Activated T-cell treated with anti-CD3 and anti-CD28 coated beads for 4 hours (primary cell): Measurements from ENCODE around the gene FTH1.
"Not testable (repeated sequence)": the region's sequence is repeated elsewhere in the genome, so short reads cannot be mapped to it uniquely, and the experiment has no call there.

Experiments
- DNase-seq: peaks from one replicate; pipeline ENCODE4 v3.0.0-alpha.2; 2020

Gene FTH1

DNA sequence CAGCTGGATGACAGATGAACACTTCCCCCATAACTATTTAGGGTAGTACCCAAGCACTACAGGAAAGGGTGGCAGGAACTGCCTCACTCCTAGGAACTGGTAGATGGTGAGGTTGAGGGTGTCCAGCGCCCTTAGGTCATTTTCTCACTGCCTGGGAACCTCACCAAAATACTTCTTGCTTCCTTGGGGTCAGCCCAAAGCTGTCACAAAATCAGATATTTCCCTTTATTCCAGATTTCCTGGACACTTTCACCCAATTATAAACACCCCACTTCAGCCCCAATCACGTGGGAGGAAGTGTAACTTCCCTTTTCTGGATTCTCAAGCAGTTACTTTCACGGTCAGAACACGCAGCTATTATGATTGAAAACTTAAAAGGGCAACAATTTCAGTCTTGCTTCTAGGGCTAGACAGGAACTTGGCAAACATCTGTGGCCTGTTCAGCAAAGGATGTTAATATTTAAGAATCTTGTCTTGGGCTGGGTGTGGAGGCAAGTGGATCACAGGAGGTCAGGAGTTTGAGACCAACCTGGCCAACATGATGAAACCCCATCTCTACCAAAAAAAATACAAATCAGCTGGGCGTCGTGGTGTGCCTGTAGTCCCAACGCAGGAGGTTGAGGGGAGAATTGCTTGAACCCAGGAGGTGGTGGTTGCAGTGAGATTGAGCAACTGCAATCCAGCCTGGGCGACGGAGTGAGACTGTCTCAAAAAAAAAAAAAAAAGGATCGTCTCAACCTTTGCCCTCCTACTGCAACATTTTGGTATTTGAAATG is 4.0 kb downstream of the FTH1 start:
- no peak for DNase-seq

DNA sequence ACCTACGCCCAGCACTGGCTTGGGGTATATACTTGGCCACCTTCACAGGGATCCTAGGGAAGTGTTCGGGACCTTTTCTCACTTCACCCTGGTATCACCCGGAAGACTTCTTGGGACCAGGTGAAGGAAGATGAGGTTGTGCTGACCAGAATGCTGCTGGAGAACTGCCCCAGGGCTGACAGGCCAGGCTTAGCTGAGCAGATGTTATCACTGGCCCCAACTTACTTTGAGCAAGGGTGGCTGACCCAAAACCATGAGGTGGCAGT is 4.5 kb downstream of the FTH1 start:
- DNase-seq = no peak

DNA sequence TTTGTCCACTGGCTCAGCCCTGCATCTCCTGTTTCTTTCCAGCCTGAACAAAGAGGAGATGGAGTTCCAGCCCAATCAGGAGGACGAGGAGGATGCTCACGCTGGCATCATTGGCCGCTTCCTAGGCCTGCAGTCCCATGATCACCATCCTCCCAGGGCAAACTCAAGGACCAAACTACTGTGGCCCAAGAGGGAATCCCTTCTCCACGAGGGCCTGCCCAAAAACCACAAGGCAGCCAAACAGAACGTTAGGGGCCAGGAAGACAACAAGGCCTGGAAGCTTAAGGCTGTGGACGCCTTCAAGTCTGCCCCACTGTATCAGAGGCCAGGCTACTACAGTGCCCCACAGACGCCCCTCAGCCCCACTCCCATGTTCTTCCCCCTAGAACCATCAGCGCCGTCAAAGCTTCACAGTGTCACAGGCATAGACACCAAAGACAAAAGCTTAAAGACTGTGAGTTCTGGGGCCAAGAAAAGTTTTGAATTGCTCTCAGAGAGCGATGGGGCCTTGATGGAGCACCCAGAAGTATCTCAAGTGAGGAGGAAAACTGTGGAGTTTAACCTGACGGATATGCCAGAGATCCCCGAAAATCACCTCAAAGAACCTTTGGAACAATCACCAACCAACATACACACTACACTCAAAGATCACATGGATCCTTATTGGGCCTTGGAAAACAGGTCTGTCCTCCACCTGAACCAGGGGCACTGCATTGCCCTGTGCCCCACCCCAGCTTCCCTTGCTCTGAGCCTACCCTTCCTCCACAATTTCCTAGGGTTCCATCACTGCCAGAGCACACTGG is 5.0 kb downstream of the FTH1 start:
- no peak for DNase-seq

DNA sequence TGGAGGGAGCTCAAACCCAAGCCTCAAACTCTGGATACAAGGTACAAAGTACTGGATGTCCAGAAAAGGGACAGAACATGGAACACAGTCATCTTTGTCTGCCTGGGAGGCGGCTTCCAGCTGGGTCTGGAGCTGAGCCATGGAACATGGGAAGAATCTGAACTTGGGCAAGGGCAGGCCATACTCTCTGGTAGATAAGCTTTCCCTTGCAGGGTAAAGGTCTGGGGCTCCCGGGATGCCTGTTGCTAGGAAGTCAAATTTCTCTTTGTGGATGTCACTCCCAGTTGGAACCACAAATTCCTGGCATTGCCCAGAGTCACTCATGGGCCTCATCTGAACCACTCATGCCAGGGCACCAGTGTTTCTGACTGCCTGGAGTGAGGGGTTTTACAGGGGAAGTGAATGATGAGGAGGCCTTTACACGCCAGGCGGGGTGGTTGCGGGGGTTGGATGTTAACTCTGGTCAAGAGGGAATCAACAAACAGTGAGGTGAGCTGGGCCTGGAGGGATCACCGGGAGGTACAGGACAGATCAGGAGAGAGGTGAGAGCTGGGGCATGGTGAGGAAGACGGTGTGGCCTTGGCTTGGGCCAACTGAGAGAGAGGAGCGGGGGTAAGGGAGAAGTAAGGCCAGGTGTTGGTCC is 5.7 kb downstream of the FTH1 start:
- no peak for DNase-seq

DNA sequence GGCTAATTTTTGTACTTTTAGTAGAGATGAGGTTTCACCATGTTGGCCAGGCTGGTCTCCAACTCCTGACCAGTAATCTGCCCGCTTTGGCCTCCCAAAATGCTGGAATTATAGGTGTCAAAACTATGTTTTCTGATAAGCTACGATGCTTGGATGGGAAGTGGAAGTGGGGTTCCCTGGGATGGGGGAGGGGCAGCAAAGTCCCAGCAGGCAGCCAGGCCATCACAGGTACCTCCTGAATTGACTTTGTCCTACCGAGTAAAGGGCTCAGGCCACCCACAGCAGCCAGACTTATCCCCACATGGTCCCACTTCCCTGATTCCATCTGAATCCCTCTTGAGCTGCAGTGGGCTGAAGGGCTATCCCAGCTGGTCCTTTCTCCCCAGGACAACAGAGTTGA is 6.9 kb downstream of the FTH1 start:
- no peak for DNase-seq

DNA sequence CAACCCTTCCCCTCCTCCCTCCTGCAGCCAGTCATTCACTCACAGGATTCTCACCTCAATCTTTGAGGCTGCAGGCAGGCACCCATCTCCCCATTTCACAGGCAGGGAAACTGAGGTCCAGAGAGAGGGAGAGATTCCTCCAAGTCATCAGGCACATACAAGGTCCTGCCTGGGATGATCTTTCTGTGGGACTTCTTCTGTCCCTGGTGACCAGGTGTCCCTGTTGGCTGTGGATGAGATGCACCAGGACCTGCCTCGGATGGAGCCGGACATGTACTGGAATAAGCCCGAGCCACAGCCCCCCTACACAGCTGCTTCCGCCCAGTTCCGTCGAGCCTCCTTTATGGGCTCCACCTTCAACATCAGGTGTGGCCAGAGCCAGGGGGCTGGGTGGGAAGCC is 7.8 kb downstream of the FTH1 start:
- DNase-seq = no peak

DNA sequence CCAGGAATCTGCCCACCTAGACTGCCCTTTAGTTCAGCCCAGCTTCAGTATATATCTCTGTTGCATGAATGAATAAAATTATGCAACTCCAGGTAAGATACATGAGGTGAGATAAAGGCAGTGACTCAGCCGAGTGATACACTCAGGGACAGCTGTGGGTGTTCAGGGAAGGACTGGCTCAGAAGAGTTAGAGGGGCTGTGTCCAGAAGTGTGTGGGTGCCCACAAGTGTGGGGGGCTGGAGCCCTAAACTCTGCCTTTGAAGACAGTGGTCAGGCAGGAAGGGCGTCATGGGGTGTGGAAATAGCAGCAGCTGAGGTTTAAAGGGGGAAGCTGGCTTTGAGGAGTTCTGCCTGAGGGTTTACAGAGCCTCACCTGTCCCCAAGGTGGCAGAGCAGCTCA is 8.3 kb downstream of the FTH1 start:
- no peak for DNase-seq

DNA sequence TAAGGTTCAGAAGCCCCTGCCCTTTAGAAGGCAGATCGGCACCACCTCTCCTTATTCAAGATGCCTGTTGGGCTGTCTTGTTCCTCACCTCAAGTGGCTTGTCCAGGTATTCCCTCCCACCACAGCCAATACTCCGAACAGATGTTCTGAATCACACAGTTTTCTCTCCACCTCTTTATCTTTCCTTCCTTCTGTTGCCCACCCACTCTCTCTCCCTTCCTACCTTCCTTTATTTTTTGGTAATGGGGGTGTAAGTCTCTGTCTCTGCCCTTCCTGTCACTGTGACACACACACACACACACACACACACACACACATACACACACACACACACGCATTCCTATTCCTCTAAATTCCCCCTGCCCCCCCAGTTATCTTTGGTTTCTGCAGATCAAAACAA is 8.8 kb downstream of the FTH1 start:
- DNase-seq = no peak

DNA sequence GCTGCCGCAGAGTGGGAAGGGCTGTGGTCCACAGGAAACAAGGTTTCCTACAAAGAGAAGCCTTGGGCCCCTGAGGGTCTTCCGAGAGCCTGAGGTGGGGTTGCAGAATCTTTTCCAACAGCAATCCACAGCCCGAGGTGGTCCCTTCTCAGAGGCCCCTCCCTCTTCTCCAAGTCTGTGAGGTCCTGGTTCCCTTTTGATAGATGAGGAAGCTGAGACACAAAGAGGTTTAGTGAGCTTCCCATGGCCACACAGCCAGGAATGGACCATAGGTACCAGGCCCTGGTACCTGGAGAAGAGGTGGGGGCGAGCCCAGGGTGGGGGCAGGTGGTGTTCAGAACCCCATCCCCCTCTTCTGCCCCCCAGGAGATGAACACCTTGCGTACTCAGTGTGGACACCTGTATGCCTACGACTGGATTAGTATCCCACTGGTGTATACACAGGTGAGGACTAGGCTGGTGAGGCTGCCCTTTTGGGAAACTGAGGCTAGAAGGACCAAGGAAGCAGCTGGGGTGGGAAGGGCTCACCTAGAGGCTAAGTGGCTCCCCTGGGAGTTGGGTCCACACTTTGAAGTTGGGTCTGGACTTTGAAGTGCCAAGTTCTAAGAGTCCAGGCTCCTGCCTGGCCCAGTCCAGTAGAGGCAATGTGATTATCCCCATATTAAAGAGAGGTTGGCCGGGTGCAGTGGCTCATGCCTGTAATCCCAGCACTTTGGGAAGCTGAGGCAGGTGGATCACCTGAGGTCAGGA is 10.2 kb downstream of the FTH1 start:
- no peak for DNase-seq

DNA sequence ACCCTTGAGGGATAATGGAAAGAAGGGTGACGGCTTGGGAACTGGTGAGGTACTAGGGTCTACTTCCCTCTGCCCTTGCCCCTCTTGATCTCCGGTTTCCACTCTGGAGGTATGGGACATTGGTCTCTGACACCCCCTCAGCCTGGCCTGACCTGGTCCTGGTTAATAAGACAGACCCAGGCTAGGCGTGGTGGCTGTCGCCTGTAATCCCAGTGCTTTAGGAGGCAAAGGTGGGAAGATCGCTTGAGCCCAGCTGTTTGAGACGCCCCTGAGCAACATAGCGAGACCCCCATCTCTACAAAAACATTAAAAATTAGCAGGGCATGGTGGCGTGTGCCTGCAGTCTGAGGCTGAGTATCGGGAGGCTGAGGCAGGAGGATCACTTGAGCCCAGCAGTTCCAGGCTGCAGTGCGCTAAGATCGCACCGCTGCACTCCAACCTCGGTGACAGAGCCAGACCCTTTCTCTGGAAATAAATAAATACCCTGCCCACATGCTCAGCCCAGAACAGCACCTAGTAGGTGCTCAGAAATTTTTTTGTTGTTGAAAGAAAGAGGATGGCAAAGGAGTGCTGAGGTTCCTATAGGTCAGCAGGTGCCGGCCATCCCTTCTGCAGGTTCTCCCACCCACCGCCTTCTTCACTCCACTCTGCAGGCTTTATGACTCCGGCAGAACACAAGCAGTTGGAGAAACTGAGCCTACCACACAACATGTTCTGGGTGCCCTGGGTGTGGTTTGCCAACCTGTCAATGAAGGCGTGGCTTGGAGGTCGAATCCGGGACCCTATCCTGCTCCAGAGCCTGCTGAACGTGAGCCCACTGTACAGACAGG is 11.0 kb downstream of the FTH1 start:
- DNase-seq = no peak

DNA sequence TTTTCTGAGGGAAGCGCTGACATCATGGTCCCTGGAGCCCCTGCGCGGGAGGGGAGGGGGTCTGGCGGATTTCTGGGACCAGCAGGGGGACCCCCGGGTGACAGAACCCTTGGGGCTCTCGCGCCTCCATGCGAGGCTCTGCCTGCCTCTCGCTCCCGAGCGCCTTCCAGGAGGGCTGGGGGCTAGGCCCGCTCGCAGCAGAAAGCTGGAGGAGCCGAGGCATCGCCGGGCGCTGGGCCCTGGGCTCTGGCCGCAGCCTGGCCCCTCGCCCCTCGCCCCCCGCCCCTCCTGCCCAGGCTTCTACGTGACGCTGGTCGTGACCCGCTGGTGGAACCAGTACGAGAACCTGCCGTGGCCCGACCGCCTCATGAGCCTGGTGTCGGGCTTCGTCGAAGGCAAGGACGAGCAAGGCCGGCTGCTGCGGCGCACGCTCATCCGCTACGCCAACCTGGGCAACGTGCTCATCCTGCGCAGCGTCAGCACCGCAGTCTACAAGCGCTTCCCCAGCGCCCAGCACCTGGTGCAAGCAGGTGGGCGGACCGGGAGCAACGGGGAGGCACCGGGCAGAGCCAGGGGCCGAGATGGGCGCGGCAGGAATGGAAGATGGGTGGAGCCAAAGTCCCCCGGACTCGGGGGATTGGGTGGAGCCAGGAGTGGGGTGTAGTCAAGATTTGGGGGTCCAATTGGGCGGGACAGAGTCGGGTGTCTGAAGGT is 11.9 kb downstream of the FTH1 start:
- DNase-seq = no peak

DNA sequence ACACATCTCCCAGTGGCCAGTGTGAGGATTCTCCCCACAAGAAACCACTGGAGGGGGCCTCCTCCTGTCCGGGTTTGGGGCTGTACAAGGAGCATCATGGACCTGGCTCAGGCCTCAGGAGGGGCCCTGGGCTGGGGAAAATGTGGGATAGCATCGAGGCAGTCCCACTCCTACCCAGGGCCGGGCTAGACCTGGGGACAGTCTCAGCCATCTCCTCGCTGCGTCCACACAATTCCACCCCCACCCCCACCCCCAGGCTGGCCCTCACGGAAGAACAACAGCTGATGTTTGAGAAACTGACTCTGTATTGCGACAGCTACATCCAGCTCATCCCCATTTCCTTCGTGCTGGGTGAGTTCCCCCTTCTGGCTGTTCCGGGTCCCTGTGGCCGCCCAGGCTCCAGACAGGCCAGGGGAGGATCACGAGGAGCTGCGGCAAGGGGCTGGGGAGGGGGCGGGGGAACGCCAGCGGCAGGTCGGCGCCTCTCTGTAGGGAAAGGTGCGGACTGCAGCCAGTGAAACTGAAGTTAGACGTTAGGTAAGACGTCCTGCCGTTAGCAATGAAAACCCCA is 12.5 kb downstream of the FTH1 start:
- no peak for DNase-seq

DNA sequence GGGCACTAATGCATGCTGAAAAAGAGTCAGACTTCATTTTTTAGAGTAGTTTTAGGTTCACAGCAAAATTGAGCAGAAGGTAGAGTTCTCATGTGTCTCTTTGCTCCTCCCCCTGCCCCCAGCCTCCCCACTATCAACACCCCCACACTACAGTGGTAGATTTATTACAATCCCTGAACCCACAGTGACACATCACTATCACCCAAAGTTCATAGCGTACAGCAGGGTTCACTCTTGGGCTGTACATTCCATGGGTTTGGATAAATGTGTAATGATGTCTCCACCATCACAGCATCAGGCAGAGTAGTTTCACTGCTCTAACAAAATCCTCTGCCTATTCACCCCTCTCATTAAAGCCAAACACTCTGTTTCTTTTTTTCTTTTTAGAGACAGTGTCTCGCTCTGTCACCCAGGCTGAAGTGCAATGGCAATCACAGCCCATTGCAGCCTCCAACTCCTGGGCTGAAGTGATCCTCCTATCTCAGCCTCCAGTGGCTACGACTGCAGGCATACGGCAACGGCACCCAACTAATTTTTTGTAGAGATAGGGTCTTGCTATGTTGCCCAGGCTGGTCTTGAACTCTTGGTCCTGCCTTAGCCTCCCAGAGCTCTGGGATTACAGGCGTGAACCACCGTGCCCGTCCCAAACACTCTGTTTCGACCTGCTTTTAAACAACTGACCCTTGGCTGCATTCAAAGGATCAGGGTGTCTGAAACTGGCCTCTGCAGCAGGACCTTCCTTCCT is 13.2 kb downstream of the FTH1 start:
- DNase-seq = no peak

DNA sequence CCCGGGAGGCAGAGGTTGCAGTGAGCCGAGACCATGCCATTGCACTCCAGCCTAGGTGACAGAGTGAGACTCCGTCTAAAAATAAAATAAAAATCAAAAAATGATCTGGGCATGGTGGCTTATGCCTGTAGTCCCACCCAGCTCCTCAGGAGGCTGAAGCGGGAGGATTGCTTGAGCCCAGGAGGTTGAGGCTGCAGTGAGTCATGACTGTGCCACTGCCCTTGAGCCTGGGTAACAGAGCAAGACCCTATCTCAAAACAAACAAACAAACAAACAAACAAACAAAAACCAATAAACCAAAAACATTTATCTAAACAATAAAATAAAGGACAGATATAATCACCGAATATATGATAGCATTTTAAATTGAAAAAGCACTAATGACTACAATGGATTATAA is 13.8 kb downstream of the FTH1 start:
- not testable (repeated sequence) for DNase-seq

DNA sequence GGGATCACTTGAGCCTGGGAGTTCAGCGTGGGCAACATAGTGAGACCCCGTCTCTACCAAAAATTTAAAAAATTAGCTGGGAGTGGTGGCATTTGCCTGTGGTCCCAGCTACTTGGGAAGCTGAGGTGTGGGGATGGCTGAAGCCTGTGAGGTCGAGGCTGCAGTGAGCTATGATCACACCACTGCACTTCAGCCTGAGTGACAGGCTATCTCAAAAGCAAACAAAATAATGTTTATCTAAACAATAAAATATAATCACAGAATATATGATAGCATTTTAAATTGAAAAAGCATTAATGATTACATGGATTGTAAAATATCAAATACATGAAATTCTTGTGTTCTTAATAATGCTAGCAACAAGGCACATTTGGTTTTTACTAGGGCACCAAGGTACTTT is 14.6 kb downstream of the FTH1 start:
- DNase-seq = no peak

DNA sequence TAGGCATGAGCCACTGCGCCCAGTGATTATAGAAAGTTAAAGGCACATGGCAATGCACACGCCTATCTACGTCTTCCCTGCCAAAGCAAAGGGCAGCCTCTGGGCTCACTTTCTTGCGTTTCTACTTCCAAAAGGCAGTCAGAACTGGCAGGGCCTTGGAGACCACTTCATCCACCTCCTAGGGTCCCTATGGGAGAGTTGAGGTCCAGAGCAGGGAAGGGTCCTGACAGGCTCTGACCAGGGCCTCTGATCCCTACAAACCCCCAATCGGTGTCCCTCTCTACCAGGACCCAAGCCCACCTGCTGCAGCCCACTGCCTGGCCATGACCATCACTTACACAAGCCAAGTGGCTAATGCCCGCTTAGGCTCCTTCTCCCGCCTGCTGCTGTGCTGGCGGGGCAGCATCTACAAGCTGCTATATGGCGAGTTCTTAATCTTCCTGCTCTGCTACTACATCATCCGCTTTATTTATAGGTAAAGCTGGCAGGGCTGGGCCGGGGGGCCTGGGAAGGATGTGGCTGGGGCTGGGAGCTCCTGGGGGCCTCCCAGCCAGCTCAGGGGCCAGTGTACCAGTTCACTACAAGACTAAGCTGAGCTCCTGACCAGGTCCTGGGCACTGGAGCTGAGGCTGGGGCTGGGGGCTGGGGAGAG is 15.8 kb downstream of the FTH1 start:
- no peak for DNase-seq

DNA sequence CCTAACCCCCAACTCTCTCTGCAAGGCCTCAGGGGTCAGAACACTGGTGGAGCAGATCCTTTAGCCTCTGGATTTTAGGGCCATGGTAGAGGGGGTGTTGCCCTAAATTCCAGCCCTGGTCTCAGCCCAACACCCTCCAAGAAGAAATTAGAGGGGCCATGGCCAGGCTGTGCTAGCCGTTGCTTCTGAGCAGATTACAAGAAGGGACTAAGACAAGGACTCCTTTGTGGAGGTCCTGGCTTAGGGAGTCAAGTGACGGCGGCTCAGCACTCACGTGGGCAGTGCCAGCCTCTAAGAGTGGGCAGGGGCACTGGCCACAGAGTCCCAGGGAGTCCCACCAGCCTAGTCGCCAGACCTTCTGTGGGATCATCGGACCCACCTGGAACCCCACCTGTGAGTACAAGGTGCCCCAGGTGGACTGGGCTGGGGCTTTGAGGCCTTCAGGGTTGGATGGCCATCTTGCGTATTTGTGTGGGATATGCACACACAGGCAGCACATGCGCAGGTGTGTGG is 17.3 kb downstream of the FTH1 start, which contains the start of gene BEST1:
Gene BEST1 (plus strand): TSS at position 317 of the 513 bp plus-strand sequence. CDS start 1,456 bp downstream, outside the sequence.
- DNase-seq = no peak

DNA sequence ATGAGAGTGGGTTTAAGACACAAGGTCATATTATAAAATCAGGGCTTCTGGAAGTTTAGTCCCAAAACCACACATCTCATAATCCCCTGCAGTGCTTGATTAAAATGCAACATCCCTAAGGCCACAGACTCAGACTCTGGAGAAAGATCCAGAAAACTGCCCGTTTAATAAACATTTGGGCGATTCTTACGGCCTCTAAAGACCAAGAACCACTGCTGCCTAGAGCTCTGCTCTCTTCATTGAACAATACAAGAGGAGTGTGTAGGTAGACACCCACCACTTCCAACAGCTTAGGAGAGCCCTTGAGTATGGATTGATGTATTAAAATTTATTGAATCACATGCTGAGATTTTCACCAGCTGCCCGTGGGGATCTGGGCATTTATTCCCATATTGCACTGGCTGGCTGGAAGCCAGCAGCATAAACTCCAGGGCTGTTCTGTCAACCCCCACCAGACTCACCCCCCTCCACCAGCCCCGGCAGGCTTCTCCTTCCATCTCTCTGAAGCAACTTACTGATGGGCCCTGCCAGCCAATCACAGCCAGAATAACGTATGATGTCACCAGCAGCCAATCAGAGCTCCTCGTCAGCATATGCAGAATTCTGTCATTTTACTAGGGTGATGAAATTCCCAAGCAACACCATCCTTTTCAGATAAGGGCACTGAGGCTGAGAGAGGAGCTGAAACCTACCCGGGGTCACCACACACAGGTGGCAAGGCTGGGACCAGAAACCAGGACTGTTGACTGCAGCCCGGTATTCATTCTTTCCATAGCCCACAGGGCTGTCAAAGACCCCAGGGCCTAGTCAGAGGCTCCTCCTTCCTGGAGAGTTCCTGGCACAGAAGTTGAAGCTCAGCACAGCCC is 18.0 kb downstream of the FTH1 start:
- DNase-seq = no peak

DNA sequence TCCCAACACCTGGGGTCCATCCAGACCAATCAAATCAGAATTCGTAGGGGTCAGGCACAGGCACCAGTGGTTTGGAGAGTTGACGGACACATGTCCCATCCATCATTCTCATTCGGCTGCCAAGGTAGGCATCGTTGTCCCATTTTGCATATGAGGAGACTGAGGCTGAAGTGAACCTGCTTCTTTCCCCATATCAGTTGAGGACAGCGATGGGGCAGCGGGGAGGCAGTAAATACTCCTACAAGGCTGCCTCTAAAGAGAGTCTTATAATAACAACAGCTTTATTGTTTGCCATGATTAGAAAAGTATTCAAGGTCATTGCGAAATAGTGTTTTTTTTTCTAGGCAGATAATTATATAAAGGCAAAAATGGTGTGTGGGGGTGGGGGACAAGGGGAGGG is 18.9 kb downstream of the FTH1 start:
- no peak for DNase-seq
